Measurements from ENCODE around the gene CKMT2.

CKMT2 gene

GRCh38 chr5:81219389-81219788, 13.7 kb upstream of the CKMT2 start:
- Histone ChIP-seq H3K9me3 (ENCODE audit: control insufficient read depth in 1 of 2, low read length in 2 of 2) (no peaks in the 10 kb centered on the region), H3K27ac (ENCODE audit: low read length) (no peak overlapping the region), H3K4me1 (ENCODE audit: control insufficient read depth in 1 of 2, insufficient read depth in 2 of 2, low read length in 2 of 2) (no peaks in the 10 kb centered on the region), H3K36me3 (ENCODE audit: control insufficient read depth in 1 of 2, insufficient read depth in 2 of 2, low read length in 2 of 2) (no peaks in the 10 kb centered on the region), H3K27me3 (ENCODE audit: low read depth, low read length) (no peaks in the 10 kb centered on the region), H3K4me3 (ENCODE audit: low read depth in 1 of 2, low read length in 2 of 2) (no peak overlapping the region)

DNA sequence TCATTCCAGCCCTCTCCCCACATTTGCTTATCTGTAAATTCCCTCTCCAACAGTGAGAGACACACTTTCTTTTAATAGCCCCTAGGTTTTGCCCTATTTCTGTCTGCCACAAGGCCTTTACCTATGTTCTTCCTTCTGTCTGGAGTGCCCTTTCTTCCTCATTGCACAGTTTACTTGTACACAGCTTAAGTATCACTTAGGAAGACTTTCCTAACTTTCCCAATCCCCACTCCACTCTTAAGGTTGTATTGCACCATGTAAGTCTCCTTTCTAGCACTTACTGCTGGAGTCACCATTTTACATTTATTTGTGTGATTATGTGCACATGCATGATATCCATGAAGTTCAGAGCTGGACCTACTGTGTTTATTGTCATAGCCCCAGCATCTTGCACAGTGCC, 10.8 kb upstream of the CKMT2 start:
- no peaks in the 10 kb centered on the region for H3K4me1 ChIP-seq (ENCODE audit: control insufficient read depth in 1 of 2, insufficient read depth in 2 of 2, low read length in 2 of 2)
- no peak overlapping the region for H3K4me3 ChIP-seq (ENCODE audit: low read depth in 1 of 2, low read length in 2 of 2)
- H3K36me3 ChIP-seq (ENCODE audit: control insufficient read depth in 1 of 2, insufficient read depth in 2 of 2, low read length in 2 of 2) = no peaks in the 10 kb centered on the region
- no peak overlapping the region for H3K27ac ChIP-seq (ENCODE audit: low read length)
- no peaks in the 10 kb centered on the region for H3K27me3 ChIP-seq (ENCODE audit: low read depth, low read length)
- no peaks in the 10 kb centered on the region for H3K9me3 ChIP-seq (ENCODE audit: control insufficient read depth in 1 of 2, low read length in 2 of 2)

GRCh38 chr5:81225463-81225862, 7.7 kb upstream of the CKMT2 start:
- Histone ChIP-seq H3K27me3 (ENCODE audit: low read depth, low read length) (no peaks in the 10 kb centered on the region), H3K4me1 (ENCODE audit: control insufficient read depth in 1 of 2, insufficient read depth in 2 of 2, low read length in 2 of 2) (no peaks in the 10 kb centered on the region), H3K27ac (ENCODE audit: low read length) (no peak overlapping the region), H3K4me3 (ENCODE audit: low read depth in 1 of 2, low read length in 2 of 2) (no peak overlapping the region), H3K9me3 (ENCODE audit: control insufficient read depth in 1 of 2, low read length in 2 of 2) (no peaks in the 10 kb centered on the region), H3K36me3 (ENCODE audit: control insufficient read depth in 1 of 2, insufficient read depth in 2 of 2, low read length in 2 of 2) (no peaks in the 10 kb centered on the region)

- Histone ChIP-seq H3K4me1 (ENCODE audit: control insufficient read depth in 1 of 2, insufficient read depth in 2 of 2, low read length in 2 of 2) (no peaks in the 10 kb centered on the region), H3K4me3 (ENCODE audit: low read depth in 1 of 2, low read length in 2 of 2) (no peak overlapping the region)
Measured at GRCh38 chr5:81226286-81226685, 6.8 kb upstream of the CKMT2 start.

GRCh38 chr5:81226949-81227348, 6.2 kb upstream of the CKMT2 start:
- Histone ChIP-seq H3K27me3 (ENCODE audit: low read depth, low read length) (no peaks in the 10 kb centered on the region), H3K9me3 (ENCODE audit: control insufficient read depth in 1 of 2, low read length in 2 of 2) (no peaks in the 10 kb centered on the region), H3K4me3 (ENCODE audit: low read depth in 1 of 2, low read length in 2 of 2) (no peak overlapping the region), H3K4me1 (ENCODE audit: control insufficient read depth in 1 of 2, insufficient read depth in 2 of 2, low read length in 2 of 2) (no peaks in the 10 kb centered on the region), H3K36me3 (ENCODE audit: control insufficient read depth in 1 of 2, insufficient read depth in 2 of 2, low read length in 2 of 2) (no peaks in the 10 kb centered on the region), H3K27ac (ENCODE audit: low read length) (no peak overlapping the region)

More at GRCh38 chr5:81226286-81226685, 6.8 kb upstream of the CKMT2 start:
- Histone ChIP-seq H3K36me3 (ENCODE audit: control insufficient read depth in 1 of 2, insufficient read depth in 2 of 2, low read length in 2 of 2) (no peaks in the 10 kb centered on the region), H3K9me3 (ENCODE audit: control insufficient read depth in 1 of 2, low read length in 2 of 2) (no peaks in the 10 kb centered on the region), H3K27me3 (ENCODE audit: low read depth, low read length) (no peaks in the 10 kb centered on the region), H3K27ac (ENCODE audit: low read length) (no peak overlapping the region)

- H3K4me1 ChIP-seq (ENCODE audit: control insufficient read depth in 1 of 2, insufficient read depth in 2 of 2, low read length in 2 of 2) = peaks cover 0 to 10% of the 10 kb centered on the region in 2 donors
- H3K36me3 ChIP-seq (ENCODE audit: control insufficient read depth in 1 of 2, insufficient read depth in 2 of 2, low read length in 2 of 2) = no peaks in the 10 kb centered on the region
- no peak overlapping the region for H3K4me3 ChIP-seq (ENCODE audit: low read depth in 1 of 2, low read length in 2 of 2)
- no peaks in the 10 kb centered on the region for H3K27me3 ChIP-seq (ENCODE audit: low read depth, low read length)
- H3K27ac ChIP-seq (ENCODE audit: low read length) = no peak overlapping the region
- H3K9me3 ChIP-seq (ENCODE audit: control insufficient read depth in 1 of 2, low read length in 2 of 2) = no peaks in the 10 kb centered on the region
Measured at GRCh38 chr5:81228084-81228483, 5.0 kb upstream of the CKMT2 start.

DNA sequence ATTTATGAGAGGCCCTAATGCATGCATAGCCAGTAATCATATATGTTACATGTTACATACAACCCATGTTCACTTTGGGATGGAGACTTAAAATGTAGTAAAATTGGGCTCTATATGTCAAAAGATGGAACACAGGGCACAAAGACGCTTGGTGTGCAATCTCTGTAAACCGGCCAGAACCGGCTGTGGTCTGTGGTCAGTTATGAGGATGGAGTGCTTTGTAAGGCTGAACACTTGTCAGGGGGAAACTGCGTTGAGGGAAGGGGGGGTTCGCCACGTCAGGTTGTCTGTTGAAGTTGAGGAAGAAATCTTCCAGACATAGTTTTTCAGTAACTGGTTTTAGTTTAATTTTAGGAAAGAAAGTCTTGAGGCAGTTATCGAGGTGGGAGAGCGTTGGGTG, 2.7 kb upstream of the CKMT2 start:
- Histone ChIP-seq H3K36me3 (ENCODE audit: control insufficient read depth in 1 of 2, insufficient read depth in 2 of 2, low read length in 2 of 2) (no peaks in the 10 kb centered on the region), H3K9me3 (ENCODE audit: control insufficient read depth in 1 of 2, low read length in 2 of 2) (no peaks in the 10 kb centered on the region), H3K4me1 (ENCODE audit: control insufficient read depth in 1 of 2, insufficient read depth in 2 of 2, low read length in 2 of 2) (peaks cover 0 to 19% of the 10 kb centered on the region in 2 donors), H3K4me3 (ENCODE audit: low read depth in 1 of 2, low read length in 2 of 2) (no peak overlapping the region), H3K27ac (ENCODE audit: low read length) (no peak overlapping the region), H3K27me3 (ENCODE audit: low read depth, low read length) (no peaks in the 10 kb centered on the region)

DNA sequence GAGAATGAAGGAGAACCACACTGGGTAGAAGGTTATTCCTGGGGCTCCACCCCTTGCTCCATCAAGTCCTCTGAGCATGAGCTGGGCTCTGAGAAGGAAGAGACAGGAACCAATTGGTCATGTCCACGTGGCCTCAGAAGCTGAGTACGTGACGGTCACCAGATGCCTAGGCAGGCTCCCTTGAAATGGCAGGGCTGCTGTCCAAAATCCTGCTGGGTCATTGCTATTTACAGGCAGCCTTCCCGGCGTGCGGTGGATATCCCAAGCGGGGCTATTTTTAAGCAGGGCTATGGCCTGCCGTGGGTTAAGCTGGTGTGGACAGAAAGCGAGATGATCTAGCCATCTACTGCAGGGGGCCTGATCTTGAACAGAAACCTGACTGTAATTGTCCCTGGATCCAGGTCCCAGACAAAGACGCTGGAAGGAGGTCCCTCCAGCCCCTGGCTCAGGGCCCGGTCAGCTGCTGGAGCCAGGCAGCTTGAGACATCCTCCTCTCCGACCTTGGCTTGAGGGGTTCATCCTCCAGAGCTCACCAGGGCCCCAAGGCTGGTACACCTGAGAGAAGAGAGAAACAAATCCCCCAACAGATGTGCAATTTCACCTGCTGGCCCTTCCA, 550 bp upstream of the CKMT2 start:
- H3K4me3 ChIP-seq (ENCODE audit: low read depth in 1 of 2, low read length in 2 of 2) = peak overlapping the region; percentile 49 to 59
- no peaks in the 10 kb centered on the region for H3K36me3 ChIP-seq (ENCODE audit: control insufficient read depth in 1 of 2, insufficient read depth in 2 of 2, low read length in 2 of 2)
- no peaks in the 10 kb centered on the region for H3K9me3 ChIP-seq (ENCODE audit: control insufficient read depth in 1 of 2, low read length in 2 of 2)
- H3K27me3 ChIP-seq (ENCODE audit: low read depth, low read length) = no peaks in the 10 kb centered on the region
- H3K27ac ChIP-seq (ENCODE audit: low read length) = no peak overlapping the region
- H3K4me1 ChIP-seq (ENCODE audit: control insufficient read depth in 1 of 2, insufficient read depth in 2 of 2, low read length in 2 of 2) = peaks cover 0 to 27% of the 10 kb centered on the region in 2 donors

GRCh38 chr5:81234299-81234698, 1.2 kb downstream of the CKMT2 start:
- H3K27ac ChIP-seq (ENCODE audit: low read length) = no peak overlapping the region
- H3K27me3 ChIP-seq (ENCODE audit: low read depth, low read length) = no peaks in the 10 kb centered on the region
- peaks cover 0 to 27% of the 10 kb centered on the region in 2 donors for H3K4me1 ChIP-seq (ENCODE audit: control insufficient read depth in 1 of 2, insufficient read depth in 2 of 2, low read length in 2 of 2)
- no peak overlapping the region for H3K4me3 ChIP-seq (ENCODE audit: low read depth in 1 of 2, low read length in 2 of 2)
- H3K9me3 ChIP-seq (ENCODE audit: control insufficient read depth in 1 of 2, low read length in 2 of 2) = no peaks in the 10 kb centered on the region
- peaks cover 0 to 3% of the 10 kb centered on the region in 2 donors for H3K36me3 ChIP-seq (ENCODE audit: control insufficient read depth in 1 of 2, insufficient read depth in 2 of 2, low read length in 2 of 2)

DNA sequence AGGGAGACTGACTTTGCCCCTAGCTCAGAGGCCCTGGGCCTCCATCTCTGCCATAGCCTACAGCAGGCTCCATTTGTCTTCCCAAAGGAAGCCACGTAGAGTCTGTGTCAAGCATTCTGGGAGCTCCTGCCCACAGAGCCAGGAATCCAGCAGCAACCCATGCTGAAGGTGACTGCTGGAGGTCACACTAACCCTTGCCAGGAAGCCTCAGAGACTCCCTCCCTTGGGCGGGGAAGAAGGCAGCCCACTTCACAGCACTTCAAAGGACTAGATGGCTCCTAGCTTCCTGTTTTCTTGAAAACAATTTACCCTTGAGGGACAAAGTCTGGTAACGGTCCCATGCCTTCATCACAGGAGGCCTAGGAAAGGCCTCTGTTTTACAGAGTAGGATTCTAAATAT, 1.7 kb downstream of the CKMT2 start:
- Histone ChIP-seq H3K4me1 (ENCODE audit: control insufficient read depth in 1 of 2, insufficient read depth in 2 of 2, low read length in 2 of 2) (peaks cover 0 to 27% of the 10 kb centered on the region in 2 donors), H3K4me3 (ENCODE audit: low read depth in 1 of 2, low read length in 2 of 2) (no peak overlapping the region), H3K9me3 (ENCODE audit: control insufficient read depth in 1 of 2, low read length in 2 of 2) (no peaks in the 10 kb centered on the region), H3K36me3 (ENCODE audit: control insufficient read depth in 1 of 2, insufficient read depth in 2 of 2, low read length in 2 of 2) (peaks cover 0 to 3% of the 10 kb centered on the region in 2 donors), H3K27me3 (ENCODE audit: low read depth, low read length) (no peaks in the 10 kb centered on the region), H3K27ac (ENCODE audit: low read length) (no peak overlapping the region)

DNA sequence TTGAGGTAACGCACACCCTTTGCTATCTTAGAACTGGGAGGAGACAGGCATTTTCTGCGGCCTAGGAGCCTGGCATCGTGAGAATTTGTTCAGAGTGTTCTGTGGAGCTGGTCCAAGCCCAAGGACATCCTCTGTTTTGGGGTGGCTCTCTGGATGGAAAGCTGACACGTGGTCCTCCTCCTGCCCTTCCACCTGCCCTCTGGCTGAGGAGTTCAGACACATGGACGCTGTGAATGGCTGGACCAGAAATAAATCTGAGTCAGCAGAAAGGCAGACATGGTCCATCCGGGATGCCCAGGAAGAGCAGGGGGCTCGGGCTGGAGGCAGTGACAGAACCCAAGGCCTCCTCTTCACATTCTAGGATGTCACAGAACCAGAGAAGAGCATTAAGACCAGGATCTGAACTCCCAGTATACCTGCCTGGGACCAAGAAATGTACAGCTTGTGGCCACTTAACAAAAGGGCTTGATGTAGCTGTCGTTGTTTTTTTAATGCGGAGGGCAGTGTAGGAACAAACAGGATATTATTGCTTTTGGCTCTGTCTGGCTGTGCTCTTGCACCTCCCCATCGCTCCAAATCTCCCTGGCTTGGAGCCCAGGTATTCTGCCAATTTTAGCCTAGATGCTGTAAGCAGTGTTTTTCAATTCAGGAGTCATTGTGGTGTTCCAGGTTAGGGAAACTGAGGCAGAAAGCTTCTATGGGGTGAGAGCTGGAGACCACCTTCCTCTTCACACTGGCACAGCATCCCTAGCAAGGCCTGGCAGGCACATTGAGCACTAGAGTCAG, 2.4 kb downstream of the CKMT2 start:
- no peaks in the 10 kb centered on the region for H3K27me3 ChIP-seq (ENCODE audit: low read depth, low read length)
- peaks cover 0 to 3% of the 10 kb centered on the region in 2 donors for H3K36me3 ChIP-seq (ENCODE audit: control insufficient read depth in 1 of 2, insufficient read depth in 2 of 2, low read length in 2 of 2)
- H3K27ac ChIP-seq (ENCODE audit: low read length) = no peak overlapping the region
- H3K4me3 ChIP-seq (ENCODE audit: low read depth in 1 of 2, low read length in 2 of 2) = no peak overlapping the region
- peaks cover 0 to 27% of the 10 kb centered on the region in 2 donors for H3K4me1 ChIP-seq (ENCODE audit: control insufficient read depth in 1 of 2, insufficient read depth in 2 of 2, low read length in 2 of 2)
- no peaks in the 10 kb centered on the region for H3K9me3 ChIP-seq (ENCODE audit: control insufficient read depth in 1 of 2, low read length in 2 of 2)

Measured in muscle layer of duodenum (tissue), 2 donors.